Skeletal muscle tissue (tissue), 4 donors: Measurements from ENCODE around the gene CRYGN. TPM values are rescaled to one million over a fixed set of nuclear protein-coding genes. Genes with fewer than 3 reads are reported as not detected.

Experiments used
- H3K27ac ChIP-seq: one replicate; pipeline ENCODE4 v1.7.0; 2013; ENCODE audit warnings: mild to moderate bottlenecking, low read depth, low read length, inconsistent platforms
- H3K27me3 ChIP-seq, 3 donors: one replicate each; pipeline ENCODE4 v1.7.0; 2013; ENCODE audit warnings: low read length in 3 of 3; ENCODE audit not compliant: control insufficient read depth in 3 of 3, insufficient read depth in 3 of 3
- H3K36me3 ChIP-seq, 3 donors: one replicate each; pipeline ENCODE4 v1.7.0; 2013; ENCODE audit warnings: low read length in 3 of 3; ENCODE audit not compliant: control insufficient read depth in 3 of 3, insufficient read depth in 3 of 3
- H3K4me1 ChIP-seq, 3 donors: one replicate each; pipeline ENCODE4 v1.7.0; 2013; ENCODE audit warnings: low read length in 3 of 3, mild to moderate bottlenecking in 3 of 3; ENCODE audit not compliant: control insufficient read depth in 3 of 3, insufficient read depth in 3 of 3
- H3K4me3 ChIP-seq, 3 donors: one replicate each; pipeline ENCODE4 v1.7.0; 2013; ENCODE audit warnings: low read length in 3 of 3
- H3K9ac ChIP-seq, 3 donors: one replicate each; pipeline ENCODE4 v1.7.0; 2013; ENCODE audit warnings: low read length in 3 of 3, mild to moderate bottlenecking in 3 of 3, moderate library complexity in 2 of 3, low read depth in 1 of 3
- H3K9me3 ChIP-seq, 3 donors: one replicate each; pipeline ENCODE4 v1.7.0; 2013; ENCODE audit warnings: low read length in 3 of 3; ENCODE audit not compliant: control insufficient read depth in 3 of 3
- total RNA-seq: library from RNA; depleted of rRNA; stranded (reverse); fragments of >200 nt; gene quantifications from one replicate; pipeline ENCODE4 v1.2.3, GENCODE V29; 2014
- donor health status: Osteomylitis.

Gene CRYGN
- total RNA-seq, 1 donor from 2014 or later = not detected

GRCh38 chr7:151453326-151453791 is 13.4 kb upstream of the CRYGN start:
- no peak overlapping the region for H3K27ac ChIP-seq

GRCh38 chr7:151452680-151453325 is 12.9 kb upstream of the CRYGN start:
- Histone ChIP-seq H3K4me1 (peaks cover 0 to 8% (median 2%) of the 10 kb centered on the region in 3 donors), H3K4me3 (no peak overlapping the region), H3K27me3 (no peaks in the 10 kb centered on the region), H3K27ac (no peak overlapping the region), H3K36me3 (no peaks in the 10 kb centered on the region), H3K9me3 (no peaks in the 10 kb centered on the region), H3K9ac (no peak overlapping the region)

More at GRCh38 chr7:151453326-151453791, 13.4 kb upstream of the CRYGN start:
- Histone ChIP-seq H3K9me3 (no peaks in the 10 kb centered on the region), H3K4me1 (peaks cover 0 to 4% (median under 1%) of the 10 kb centered on the region in 3 donors), H3K27me3 (no peaks in the 10 kb centered on the region), H3K36me3 (no peaks in the 10 kb centered on the region), H3K9ac (no peak overlapping the region), H3K4me3 (no peak overlapping the region)

DNA sequence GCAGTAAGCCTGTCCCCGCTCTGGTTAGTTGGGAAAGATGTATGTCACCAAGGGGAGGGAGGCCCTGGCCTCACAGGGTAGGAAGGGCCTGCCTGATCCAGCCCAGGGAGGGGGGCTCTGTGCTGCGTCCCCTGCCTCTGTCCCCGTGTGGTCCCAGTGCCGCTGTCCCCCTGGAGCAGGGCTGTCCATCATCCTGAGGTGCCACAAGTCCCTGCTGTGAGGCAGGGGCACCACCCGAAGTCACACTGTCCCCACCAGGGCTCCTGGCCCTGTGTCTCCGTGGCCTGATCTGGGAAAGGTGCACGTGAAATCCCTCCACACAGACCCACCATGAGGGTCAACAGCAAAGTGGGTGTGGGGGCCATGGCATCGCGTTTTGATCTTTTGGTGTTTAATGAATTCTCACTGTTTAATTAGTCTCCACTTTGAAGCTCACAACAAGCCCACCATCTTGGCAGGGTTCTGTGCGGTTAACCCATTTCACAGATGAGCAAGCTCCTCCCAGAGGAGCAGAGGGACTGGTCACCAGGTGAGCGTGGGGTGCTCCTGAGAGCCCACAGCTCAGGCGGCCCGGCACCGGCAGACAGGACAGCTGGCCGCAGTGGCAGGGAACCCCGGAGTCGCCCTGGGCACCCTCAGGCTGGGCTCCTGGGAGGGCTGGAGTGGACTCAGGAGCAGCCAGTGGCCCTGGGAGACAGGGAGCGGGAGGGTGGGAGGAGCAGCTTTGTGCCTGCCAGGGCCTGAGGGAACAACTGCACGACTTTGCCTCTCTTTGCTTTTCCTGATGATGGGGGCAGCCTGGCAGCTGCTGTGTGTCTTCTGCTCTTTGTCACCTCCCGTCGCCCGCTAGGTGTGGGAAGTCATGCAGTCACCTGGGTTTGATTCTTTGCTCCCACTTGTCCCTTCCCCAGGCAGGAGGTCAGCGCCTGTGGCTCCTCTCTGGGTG is 12.0 kb upstream of the CRYGN start:
- Histone ChIP-seq H3K27me3 (no peaks in the 10 kb centered on the region), H3K36me3 (no peaks in the 10 kb centered on the region), H3K9ac (no peak overlapping the region), H3K4me3 (no peak overlapping the region), H3K4me1 (peaks cover 0 to 5% (median 2%) of the 10 kb centered on the region in 3 donors), H3K27ac (no peak overlapping the region), H3K9me3 (no peaks in the 10 kb centered on the region)

DNA sequence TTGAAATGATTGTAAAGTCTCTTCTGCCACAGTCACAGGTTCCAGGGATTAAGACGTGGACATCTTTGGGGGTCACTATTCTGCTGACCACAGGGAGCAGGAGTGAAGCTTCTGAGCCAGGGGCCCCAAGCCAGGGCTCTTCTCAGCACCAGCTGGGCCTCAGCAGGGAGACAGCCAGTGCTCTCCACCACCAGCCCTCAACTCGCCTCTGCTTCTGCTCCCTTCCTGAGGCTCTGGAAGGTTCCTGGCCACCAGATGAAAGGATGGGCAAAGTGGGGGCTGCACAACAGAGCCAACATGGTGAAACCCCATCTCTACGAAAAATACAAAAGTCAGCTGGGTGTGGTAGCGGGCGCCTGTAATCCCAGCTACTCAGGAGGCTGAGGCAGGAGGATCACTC is 11.2 kb upstream of the CRYGN start:
- Histone ChIP-seq H3K9ac (peak overlapping the region in 1 of 3 donors; percentile 16), H3K27me3 (no peaks in the 10 kb centered on the region), H3K36me3 (no peaks in the 10 kb centered on the region), H3K4me3 (no peak overlapping the region), H3K4me1 (peaks cover 0 to 5% (median 2%) of the 10 kb centered on the region in 3 donors), H3K9me3 (no peaks in the 10 kb centered on the region), H3K27ac (no peak overlapping the region)

DNA sequence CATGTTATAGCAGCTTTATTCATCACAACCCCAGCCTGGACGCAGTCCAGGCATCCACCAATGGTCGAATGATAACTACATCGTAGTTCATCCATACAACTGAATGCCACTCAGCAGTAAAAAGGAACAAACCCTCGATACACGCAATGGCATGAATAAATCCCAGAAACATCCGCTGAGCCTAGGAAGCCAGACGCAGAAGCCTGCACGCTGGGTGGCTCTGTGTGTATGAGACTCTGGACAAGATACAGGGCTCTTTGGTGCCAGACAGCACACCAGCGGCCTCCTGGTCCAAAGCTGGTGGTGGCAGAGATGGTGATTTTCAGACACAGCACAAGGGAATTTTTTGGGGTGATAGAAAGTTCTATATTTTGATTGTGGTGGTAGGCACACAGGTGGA is 10.0 kb upstream of the CRYGN start:
- Histone ChIP-seq H3K4me1 (peaks cover 0 to 5% (median 2%) of the 10 kb centered on the region in 3 donors), H3K4me3 (no peak overlapping the region), H3K36me3 (no peaks in the 10 kb centered on the region), H3K27ac (no peak overlapping the region), H3K9me3 (no peaks in the 10 kb centered on the region), H3K9ac (no peak overlapping the region), H3K27me3 (no peaks in the 10 kb centered on the region)

GRCh38 chr7:151448261-151449252 is 8.6 kb upstream of the CRYGN start:
- peak overlapping the region; percentile 59 to 84 (median 61) for H3K9ac ChIP-seq
- H3K4me3 ChIP-seq = peak overlapping the region; percentile 66 to 67 (median 67)
- peaks cover 0 to 5% (median 2%) of the 10 kb centered on the region in 3 donors for H3K4me1 ChIP-seq
- no peaks in the 10 kb centered on the region for H3K9me3 ChIP-seq
- no peaks in the 10 kb centered on the region for H3K36me3 ChIP-seq
- no peaks in the 10 kb centered on the region for H3K27me3 ChIP-seq
- no peak overlapping the region for H3K27ac ChIP-seq

DNA sequence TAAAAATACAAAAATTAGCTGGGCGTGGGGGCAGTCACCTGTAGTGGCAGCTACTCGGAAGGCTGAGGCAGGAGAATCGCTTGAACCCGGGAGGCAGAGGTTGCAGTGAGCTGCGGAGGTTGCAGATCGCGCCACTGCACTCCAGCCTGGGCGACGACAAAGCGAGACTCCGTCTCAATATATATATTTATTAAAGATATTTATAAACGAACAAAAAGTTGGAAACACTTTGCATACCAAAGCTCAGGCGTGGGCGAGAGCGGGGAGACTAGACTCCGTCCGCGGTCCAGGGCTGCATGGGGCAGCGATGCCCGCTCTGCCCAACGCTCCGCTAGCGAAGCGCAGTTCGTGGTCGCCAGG is 7.9 kb upstream of the CRYGN start:
- peaks cover 0 to 5% (median 2%) of the 10 kb centered on the region in 3 donors for H3K4me1 ChIP-seq
- H3K27ac ChIP-seq = no peak overlapping the region
- H3K27me3 ChIP-seq = no peaks in the 10 kb centered on the region
- H3K4me3 ChIP-seq = peak overlapping the region; percentile 66 to 67 (median 67)
- H3K9me3 ChIP-seq = no peaks in the 10 kb centered on the region
- H3K9ac ChIP-seq = peak overlapping the region in 2 of 3 donors; percentile 61 to 84
- no peaks in the 10 kb centered on the region for H3K36me3 ChIP-seq

GRCh38 chr7:151447312-151447711 is 7.4 kb upstream of the CRYGN start:
- H3K36me3 ChIP-seq = no peaks in the 10 kb centered on the region
- no peaks in the 10 kb centered on the region for H3K27me3 ChIP-seq
- H3K9me3 ChIP-seq = no peaks in the 10 kb centered on the region
- H3K9ac ChIP-seq = no peak overlapping the region
- H3K4me3 ChIP-seq = no peak overlapping the region
- no peak overlapping the region for H3K27ac ChIP-seq
- H3K4me1 ChIP-seq = peaks cover 0 to 5% (median 2%) of the 10 kb centered on the region in 3 donors

DNA sequence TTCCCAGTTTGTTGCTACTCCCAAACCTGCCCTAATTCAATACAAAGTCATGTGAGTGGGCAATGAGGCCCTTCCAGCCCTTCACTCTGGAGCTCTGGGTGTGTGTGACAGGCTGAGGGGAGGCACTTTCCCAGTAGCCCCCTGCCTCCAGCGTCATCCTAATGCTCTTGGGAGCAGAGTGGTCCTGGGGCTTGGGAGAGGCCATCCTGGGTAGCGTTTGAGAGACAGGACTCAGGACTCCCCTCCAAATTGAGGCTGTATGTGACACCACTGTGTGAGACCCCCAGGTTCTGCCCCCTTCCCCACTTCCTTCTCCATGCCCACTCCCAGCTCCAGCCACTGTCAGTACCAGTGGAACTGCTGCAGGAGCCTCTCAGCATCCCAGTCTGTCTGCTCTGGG is 6.5 kb upstream of the CRYGN start:
- H3K27me3 ChIP-seq = no peaks in the 10 kb centered on the region
- no peak overlapping the region for H3K9ac ChIP-seq
- H3K9me3 ChIP-seq = no peaks in the 10 kb centered on the region
- no peaks in the 10 kb centered on the region for H3K36me3 ChIP-seq
- peaks cover 0 to 5% (median 2%) of the 10 kb centered on the region in 3 donors for H3K4me1 ChIP-seq
- H3K27ac ChIP-seq = no peak overlapping the region
- no peak overlapping the region for H3K4me3 ChIP-seq
